GM06990 (cell line): ENCODE results near the gene ADAMTS13.

Experiments used
- DNase-seq: peaks from one replicate; pipeline ENCODE4 v3.0.0-alpha.2; 2011; ENCODE audit not compliant: insufficient read length; ENCODE audit errors: extremely low read depth
- H3K27me3 ChIP-seq: replicated peaks from 2 replicates; pipeline ENCODE4 v1.6.0; 2011; ENCODE audit warnings: low read length; ENCODE audit not compliant: control insufficient read depth, insufficient read depth
- H3K36me3 ChIP-seq: 2 replicates; pipeline ENCODE4 v1.5.1; 2011; ENCODE audit warnings: low read length; ENCODE audit not compliant: control insufficient read depth, insufficient read depth
- H3K4me3 ChIP-seq: replicated peaks from 2 replicates; pipeline ENCODE4 v1.5.1; 2011; ENCODE audit warnings: low read depth, mild to moderate bottlenecking, control low read depth, low read length
- CTCF ChIP-seq: IDR thresholded peaks from 2 replicates; pipeline ENCODE4 v1.5.1; 2011; ENCODE audit warnings: low read length, control low read depth, mild to moderate bottlenecking, inconsistent platforms; ENCODE audit not compliant: insufficient read depth, poor library complexity, severe bottlenecking

The ADAMTS13 gene

DNA sequence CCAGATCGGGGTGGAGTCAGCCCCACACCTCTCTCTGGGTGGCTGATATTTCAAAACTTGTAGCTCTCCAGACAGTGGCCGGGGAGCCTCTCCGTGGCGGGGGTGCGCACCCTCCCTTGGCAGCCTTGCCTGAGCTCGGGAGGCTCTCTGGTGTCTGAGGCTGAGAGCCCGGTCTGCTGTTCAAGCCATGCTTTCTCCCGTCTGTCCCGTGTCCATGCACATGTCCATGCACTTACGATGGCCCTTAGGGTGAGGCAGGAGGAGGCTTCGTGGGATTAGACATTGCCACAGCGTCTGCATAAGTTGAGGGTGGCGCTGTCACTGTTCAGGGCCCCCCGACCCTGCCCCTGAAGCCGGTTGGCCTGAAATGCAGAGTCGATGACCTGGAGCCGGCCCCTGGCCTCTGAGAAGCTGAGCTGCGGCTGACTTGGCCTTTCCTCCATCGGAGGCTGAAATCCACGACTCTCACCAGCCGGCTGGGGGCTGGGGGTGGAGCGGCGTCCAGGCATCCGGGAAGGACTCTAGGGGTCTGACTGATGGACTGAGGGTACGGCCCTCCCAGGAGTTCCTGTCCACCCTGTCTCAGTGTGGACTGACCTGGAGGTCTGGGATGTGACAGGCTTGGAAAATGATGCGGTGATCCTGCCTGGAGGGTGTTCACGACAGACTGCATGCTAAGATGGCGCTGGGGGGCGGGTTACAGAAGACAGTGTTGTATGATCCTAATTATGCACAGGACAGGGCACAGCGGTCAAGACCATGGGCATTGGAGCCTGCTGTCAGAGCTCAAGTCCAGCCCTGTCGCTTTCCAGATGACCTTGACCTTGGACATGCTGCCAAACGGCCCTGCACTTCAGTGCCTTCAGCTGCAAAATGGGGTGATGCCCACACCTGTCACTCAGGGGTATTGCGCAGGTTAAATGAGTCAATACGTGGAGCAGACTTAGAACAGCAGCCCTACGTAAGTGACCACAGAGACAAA is 75.0 kb downstream of the ADAMTS13 start:
- Histone ChIP-seq H3K27me3 (no peaks in the 10 kb centered on the region; the same call in 1 of the 2 replicates), H3K36me3 (no peaks in the 10 kb centered on the region), H3K4me3 (no peak overlapping the region)
- no peak for TF ChIP-seq CTCF
- no peak for DNase-seq

- Histone ChIP-seq H3K27me3 (no peaks in the 10 kb centered on the region; the same call in 1 of the 2 replicates), H3K4me3 (no peak overlapping the region), H3K36me3 (no peaks in the 10 kb centered on the region)
- TF ChIP-seq CTCF: no peak
- DNase-seq: no peak
Observed at GRCh38 chr9:133499132-133499891, 77.1 kb downstream of the ADAMTS13 start.

GRCh38 chr9:133499892-133500270 is 77.7 kb downstream of the ADAMTS13 start:
- DNase-seq: no peak
- no peak for TF ChIP-seq CTCF
- Histone ChIP-seq H3K4me3 (no peak overlapping the region), H3K36me3 (no peaks in the 10 kb centered on the region), H3K27me3 (no peaks in the 10 kb centered on the region; the same call in 1 of the 2 replicates)

GRCh38 chr9:133502112-133502511 is 79.9 kb downstream of the ADAMTS13 start:
- Histone ChIP-seq H3K36me3 (no peaks in the 10 kb centered on the region), H3K27me3 (peaks cover 2% of the 10 kb centered on the region; the same call in 1 of the 2 replicates), H3K4me3 (no peak overlapping the region)
- TF ChIP-seq CTCF: no peak
- no peak for DNase-seq

- no peaks in the 10 kb centered on the region for H3K36me3 ChIP-seq
- no peak for DNase-seq
- TF ChIP-seq CTCF: no peak
Observed at GRCh38 chr9:133505186-133505830, 83.1 kb downstream of the ADAMTS13 start.

More at GRCh38 chr9:133505186-133505830, 83.1 kb downstream of the ADAMTS13 start:
- Histone ChIP-seq H3K4me3 (no peak overlapping the region), H3K27me3 (peaks cover 4% of the 10 kb centered on the region; the same call in 1 of the 2 replicates)
